Fibroblast of peridontal ligament (primary cell): ENCODE data around the gene TRPM3.
A peak's percentile ranks its signal among the peaks of the same experiment; 100 is the strongest.
"Not testable (repeated sequence)": the region's sequence is repeated elsewhere in the genome, so short reads cannot be mapped to it uniquely, and the experiment has no call there.

Source experiments
- DNase-seq: peaks from one replicate; pipeline ENCODE4 v3.0.0-alpha.2; 2010; ENCODE audit errors: extremely low read depth

Gene TRPM3

DNA sequence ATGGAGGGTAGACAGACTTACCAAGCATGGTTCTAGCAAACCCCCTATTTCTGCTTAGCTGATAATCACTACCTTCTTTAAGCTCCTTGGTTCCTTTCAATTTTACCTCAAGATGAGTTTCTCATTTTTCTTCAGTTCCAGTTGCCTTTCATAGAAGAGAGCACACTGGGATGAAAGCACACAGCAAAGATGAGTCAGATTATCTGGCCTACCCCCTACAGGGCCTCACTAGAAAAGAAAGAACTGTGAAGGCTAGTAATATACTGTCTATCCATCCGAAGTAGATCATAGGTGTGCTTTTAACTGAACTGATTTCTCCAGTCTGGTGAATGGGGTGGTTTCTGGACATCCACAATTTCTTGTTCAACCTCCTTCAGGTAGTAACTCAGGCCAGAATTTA, 122.5 kb downstream of the TRPM3 start:
- no peak for DNase-seq

DNA sequence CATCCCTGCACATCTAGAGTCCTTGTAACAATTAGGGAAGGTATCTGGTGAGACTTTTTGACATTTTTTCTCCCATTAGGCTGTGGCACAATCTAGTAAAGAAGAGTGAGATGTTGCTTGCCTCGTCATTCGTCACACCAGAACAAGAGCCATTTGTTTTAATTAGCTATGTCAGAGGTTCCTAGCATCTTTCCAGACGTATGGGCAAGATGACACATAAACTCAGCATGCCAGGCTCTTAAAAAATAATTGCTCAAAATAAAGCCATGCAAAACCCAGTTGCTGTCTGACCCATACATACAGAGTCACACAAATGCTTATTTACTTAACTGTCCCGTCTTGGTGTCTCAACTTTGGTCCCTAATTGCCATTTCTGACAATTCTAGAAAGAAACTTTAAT, 125.9 kb downstream of the TRPM3 start:
- no peak for DNase-seq

DNA sequence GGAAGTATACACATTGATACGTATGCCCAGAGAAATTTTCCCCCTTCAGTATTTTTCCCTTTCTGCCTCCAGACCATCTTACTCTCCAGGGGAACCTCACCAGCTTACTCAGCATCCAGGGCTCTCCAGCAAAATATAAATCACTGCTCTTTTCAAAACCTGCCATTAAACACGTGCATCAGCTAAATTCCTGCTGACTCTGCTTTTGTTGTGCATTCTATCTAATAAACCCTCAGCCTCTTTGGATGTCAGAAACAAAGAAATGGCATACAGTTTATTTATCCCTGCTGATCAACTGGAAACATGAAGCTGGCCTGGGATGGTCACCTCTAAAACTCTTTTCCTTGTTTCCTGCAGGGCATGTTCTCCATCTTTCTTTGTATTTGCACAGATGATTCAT, 126.8 kb downstream of the TRPM3 start:
- DNase-seq: no peak

DNA sequence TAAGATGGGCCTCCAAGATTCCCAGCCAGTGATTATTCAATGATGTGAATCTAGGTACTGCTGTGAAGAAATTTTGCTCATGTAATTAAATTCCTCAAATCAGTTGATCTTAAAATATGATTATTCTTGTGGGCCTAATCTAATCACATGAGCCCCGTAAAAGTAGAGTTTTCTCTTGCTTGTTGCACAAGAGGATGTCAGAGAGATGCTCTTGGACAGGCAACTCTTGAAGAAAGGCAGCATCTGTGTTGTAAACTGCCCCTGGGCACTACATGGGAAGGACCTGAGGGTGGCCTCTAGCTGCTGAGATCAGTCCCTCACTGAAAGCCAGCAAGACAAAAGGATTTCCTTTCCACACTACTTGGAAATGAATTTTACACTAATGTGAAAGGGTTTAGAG, 132.9 kb downstream of the TRPM3 start:
- peak; percentile 43 for DNase-seq

DNA sequence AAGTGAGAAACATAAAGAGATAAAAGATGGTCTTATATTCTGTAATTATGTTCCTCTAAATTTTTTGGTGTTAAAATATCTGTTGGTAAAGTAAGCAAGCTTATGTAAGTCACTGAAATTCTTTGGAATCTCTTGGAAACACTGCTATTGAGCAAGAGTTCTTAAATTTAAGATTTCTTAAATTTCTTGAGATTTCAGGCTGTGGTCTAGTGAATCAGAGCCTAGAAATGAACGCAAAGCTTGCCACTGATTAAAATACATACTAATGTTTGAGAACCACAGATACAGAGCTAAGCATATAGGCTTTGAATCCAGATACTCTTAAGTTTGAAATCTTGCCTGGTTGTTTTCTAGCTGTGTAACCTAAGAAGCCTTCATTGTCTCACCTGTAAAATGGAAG, 133.4 kb downstream of the TRPM3 start:
- DNase-seq: peak; percentile 96

DNA sequence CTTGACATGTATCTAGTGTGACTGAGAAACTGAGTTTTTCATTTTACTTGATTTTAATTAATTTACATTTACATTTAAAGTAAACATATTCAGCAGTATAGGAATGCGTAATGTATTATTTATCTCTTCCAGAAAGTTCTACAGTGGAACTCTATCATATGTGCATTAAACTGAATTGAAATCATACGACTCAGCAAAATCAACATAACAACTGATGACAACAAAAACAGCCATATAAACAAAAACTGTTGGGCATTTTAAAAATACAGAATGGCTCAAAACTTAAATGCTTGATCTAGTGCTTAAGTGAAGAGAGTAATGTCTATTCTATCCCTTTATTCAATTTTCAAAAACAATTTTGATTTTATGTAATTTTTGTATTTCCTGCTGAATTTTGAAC, 134.4 kb downstream of the TRPM3 start:
- DNase-seq: no peak

DNA sequence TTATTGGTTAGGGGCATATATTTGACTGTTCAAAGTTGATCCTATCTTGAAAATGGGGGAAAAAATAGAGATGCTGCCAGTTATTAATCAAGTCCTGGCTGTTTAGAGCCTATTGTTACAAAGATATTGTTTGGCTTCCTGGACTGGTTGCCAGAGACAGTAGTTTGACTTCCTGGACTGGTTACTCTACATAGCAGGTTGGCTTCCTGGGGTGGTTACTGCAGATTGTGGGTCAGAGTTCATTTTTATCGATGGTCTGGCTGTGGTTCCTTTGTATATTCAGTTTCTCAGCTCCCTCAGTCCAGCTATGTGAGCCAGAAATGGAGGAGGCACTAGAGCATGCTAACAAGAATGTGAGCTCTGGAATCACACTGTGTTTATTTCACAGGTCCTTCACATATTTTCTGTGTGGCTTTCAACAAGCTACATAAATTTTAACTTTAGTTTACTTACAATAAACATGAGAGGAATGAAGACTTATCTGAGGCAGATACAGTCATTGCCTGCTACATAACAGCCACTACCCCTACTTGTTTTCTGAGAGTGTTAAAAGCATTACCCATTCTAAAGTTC, 137.6 kb downstream of the TRPM3 start:
- peak; percentile 72 for DNase-seq

DNA sequence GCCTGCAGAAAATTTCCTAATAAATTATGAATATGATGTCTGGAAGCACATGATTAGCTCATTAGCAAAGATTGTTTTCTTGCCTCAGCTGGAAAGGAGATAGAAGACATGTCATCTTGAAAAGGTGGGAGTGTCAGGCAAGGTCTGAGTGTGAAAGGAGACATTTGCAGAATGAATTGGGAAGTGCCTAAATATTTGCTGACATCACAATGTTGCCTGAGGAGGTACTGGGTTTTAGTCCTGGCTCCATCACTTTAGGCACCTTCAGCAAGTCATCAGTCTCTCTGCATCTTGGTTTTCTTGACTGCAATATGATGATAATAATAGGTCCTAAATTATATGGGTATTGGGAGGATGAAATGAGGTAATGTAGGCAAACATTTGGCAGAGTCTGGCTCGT, 140.1 kb downstream of the TRPM3 start:
- DNase-seq: no peak

DNA sequence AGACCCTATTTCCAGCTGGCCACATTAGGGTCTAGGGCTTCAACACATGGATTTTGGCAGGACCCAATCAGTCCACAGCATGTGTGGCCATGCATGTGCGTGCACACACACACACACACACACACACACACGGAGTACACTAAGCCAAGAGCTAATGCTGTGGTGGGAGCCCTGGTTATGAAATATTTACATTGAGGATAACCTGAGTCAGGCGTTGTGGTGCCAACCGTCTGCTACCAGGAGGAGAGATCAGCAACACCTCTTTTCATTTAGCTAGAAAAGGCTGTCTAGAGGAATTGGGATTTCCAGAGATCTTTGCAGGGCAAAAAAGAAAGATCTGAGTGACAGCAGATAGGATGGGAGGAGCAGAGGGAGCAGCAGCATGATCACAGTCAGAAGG, 141.5 kb downstream of the TRPM3 start:
- peak; percentile 69 for DNase-seq

DNA sequence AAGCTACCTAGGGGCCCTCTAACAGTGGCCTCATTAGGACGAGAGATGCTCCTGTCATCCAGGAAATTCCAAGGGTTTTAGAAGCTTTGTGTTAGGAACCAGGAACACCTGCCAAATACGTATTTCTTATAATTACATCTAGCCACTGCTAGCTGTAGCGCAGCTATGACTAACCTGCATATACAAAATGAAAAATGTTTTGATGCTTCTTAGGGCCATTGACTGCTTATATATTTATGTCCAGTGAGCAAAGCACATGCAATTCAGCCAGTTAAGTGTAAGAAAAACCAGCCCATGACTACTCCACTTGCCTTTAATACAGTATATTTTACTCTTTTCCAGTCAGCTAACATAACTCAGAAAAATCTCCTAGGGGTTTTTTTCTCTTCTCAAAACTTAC, 143.3 kb downstream of the TRPM3 start:
- no peak for DNase-seq

DNA sequence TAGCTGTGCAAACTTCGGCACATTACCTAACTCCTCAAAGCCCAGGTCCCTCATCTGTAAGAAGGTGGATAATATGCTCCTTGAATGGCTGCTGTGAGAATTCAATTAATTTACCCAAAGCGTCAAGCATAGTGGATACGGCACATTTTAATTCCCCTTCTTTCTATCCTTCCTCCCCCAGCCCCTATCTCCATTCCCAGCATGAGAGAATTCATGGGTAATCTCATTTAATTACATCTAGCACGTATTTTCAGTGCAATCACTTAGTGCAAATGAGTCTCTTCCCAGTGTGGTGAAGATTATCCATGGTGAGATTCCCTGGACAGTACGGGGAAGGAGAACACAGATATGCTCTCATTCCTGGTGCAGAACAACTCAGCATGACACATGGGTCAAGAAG, 145.6 kb downstream of the TRPM3 start:
- no peak for DNase-seq

DNA sequence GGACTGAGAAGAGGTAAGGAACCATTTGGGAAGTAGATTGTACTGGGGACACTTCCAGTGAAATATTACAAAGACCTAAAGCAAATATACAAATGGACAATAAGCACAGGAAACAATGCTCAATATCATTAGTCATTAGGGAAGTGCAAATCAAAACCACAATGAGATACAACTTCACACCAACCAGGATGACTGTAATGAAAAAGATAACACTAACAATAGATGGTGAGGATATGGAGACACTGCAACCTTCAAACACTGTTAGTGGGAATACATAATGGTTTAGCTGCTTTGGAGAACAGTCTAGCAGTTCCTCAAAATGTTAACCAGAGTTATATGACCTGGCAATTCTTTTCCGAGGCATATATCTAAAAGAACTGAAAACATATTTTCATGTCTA, 149.7 kb downstream of the TRPM3 start:
- no peak for DNase-seq

DNA sequence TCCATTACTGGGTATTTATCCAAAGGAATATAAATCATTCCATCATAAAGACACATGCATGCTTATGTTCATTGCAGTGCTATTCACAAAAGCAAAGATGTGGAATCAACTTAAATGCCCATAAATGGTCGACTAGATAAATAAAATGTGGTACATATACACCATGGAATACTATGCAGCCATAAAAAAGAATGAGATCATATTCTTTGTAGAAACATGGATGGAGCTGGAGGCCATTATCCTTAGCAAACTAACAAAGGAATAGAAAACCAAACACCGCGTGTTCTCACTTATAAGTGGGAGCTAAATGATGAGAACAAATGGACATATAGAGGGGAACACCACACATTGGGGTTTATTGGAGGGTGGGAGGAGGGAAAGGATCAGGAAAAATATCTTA, 155.0 kb downstream of the TRPM3 start:
- not testable (repeated sequence) for DNase-seq

DNA sequence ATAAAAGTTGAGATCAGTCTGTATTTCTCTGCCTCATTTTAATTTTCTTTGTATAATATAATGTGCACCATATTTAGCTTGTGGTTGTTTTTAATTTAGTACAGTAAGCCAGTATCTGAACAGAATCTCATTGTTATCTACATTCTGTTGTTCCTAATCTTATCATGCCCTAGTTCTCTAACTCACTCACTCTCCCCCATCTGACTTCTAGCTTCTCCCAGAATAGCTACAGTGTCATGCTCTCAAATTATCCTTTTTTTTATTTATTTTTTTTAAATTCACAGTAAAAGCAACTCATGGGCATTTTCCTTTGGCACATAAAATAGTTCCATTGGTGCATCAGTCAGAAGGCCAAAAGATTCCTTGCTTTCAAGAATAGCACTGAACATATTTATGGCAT, 156.6 kb downstream of the TRPM3 start:
- DNase-seq: no peak

DNA sequence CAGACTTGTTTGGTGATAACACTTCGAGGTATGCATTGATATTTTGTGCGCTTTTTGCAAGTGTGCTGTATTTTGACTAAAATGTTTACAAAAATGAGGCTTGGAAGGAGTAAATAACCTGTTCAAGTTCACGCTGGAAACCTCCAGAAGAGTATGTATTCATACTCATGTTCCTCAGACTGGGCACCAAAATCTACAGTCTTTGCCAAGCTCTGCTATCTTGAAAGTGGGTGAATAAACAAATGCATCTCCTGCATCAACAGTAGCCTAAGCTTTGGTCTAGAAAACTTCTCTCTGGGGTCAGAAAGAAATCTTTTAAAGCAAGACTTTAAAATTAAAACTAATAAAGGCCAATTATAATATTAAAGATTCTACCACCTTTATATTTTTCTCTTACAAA, 157.9 kb downstream of the TRPM3 start:
- DNase-seq: no peak

DNA sequence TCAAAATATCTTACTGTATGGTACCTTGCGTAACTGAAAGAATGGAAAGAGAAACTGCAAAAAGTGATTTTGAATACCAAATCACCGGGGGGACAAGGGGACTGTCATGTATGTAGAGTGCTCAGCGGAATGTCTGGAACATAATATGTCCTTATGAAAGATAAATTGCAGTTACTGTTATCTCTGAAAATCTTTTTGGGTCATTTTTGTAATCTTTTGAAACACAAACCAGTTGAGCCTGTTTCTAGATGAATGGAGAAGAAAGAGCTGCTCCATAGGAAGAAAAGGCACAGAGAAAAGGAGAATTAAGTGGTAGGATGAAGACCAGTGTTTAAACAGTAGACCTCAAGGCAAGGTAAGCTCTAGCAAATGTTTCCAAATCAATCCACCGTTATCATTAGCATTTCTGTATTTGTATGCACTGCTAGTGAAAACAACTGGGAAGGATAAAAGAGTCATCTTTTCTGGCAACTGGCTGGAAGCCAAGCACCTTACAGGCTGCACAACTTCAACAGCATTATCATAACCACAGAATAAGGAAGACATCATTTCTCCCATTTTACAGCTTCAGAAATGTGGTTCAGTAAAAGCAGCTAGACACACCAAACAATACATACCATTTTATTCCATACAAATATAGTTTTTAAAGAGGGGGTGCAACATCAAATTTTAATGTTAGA, 158.5 kb downstream of the TRPM3 start:
- DNase-seq: no peak

DNA sequence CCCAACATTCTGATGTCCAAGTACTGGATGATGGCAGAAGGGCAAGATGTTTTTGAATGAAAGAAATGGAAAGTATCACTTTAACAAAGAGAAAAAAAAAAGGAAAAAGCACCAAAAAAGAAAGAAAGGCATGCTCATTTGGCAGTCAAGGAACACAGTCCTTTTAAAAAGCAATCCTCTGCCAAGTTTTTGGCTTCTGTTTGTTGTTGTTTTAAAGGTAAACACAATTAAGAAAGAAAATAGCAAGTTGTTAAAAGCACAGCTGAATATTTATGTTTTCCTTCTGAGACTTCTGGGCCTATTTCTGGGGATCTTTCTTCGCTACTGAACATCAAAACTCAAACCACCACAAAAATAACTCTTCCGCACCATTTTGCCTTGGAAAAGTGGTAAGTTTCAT, 162.1 kb downstream of the TRPM3 start:
- peak; percentile 21 for DNase-seq

DNA sequence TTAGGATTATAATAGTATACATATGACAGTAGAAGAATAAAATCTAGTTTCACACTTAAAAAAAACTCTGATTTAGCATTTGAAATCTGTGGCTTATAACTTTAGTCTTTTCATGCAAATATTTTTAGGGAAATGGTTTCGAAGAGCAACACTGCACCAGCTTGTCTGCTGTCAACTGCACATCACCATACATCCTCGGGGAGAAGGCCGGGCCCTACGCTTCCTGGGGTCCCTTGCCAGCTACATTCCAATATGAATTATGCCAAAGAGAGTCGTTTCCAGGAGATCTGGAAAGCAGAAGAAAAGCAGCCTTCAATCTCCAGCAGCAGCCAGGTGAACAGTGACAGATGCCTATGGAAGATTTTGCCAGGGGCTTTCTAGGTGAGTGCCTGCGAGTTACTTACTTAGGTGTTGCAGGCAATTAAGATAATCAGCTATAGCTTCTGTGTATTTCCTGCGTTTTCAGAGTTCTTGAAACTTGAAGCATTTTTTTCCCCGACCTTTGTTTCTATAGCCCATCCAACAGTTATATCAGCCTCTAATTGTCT, 166.8 kb downstream of the TRPM3 start:
- no peak for DNase-seq

DNA sequence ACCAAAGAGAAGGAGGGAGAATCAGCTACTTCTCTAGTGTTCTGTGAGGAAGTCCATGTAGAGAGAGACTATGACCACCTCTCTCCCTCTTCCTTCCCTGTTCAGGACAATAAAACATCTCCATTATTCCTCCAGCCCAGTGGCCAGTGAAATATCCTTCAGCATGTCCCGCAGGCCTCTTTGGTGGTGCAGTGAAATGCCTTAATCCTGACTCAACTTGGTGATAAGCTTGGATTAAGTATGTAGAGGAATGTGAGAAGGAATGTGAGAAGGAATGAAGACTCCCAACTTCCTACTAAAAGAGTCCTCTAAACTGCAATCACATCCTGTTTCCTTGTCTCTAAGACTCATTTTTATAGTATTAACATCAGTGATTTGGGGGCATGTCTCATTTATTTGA, 167.3 kb downstream of the TRPM3 start:
- DNase-seq: peak; percentile 88

DNA sequence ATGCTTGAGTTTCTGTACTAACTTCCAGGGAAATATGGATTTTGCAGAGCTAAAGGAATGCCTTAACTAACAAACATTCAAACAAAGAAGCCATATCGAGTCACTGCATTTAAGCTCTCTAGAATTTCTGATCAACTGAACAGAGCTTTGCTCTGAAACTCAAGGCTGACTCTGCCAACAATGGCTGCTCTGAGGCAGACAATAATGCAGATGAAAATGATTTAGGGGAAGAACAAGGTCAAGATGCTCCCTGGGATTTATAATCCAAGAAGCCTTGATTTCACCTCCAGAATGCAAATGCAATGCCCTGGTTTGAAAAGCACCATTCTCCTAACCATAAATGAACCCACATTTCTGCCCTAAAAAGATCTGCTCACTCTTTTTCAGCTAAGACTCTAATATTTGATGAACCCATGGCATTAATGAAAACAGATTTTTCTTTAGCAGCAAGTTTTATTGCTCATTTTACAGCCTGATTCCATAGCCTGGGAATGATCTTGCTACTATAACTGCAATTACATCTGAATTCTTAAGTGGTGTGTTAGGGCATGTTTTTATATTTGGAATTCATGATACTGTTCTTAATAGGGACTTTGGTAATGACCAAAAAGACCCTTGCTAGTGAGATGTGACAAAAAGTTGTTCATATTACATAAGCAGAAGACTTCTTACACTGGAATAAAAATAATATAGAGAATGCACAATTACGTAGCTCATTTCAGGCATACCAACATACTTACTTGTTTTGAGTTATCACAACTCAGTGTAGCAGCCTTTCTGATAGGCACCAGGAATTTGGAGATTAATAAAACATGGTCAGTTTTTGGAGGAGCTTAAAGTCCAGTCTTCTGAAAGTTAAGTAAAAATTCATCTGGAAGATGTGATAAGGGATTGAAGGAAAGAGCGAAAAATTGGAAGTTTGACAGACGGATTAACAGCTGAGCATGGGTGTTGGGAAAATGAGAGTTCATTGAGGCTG, 169.4 kb downstream of the TRPM3 start:
- DNase-seq: peak; percentile 13

DNA sequence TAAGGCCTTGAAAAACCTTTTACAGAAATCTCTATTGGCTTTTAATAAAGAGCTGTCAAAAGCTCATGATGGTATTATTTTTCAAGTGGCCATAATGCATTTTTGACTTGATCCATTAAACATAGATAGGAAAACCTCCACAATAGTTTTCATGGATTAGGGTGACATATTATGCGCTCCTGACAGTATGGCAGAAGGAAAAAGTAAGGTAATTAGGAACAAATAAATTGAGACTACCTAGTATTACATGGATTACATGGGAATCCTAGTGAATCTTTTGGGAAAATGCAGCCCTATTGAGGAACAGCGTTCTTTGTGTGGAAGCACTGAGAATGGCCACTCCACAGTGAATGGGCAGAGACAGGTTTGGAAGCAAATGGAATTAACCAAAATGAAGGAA, 171.2 kb downstream of the TRPM3 start:
- DNase-seq: no peak

DNA sequence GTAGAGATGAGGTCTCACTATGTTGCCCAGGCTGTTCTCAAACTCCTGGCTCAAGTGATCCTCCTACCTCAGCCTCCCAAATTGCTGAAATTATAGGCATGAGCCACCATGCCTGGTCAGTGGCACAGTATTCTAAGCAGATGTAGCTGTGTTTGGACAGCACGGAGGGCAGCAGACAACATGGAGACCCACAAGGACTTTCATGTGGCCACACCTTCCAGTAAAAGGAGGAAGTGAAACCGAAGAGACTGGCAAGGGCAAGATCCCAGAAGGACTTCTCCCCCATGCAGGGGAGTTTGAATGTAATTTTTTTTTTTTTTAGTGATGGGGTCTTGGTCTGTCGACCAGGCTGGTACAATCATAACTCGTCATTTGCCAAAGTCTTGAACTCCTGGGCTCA, 172.2 kb downstream of the TRPM3 start:
- DNase-seq: no peak

DNA sequence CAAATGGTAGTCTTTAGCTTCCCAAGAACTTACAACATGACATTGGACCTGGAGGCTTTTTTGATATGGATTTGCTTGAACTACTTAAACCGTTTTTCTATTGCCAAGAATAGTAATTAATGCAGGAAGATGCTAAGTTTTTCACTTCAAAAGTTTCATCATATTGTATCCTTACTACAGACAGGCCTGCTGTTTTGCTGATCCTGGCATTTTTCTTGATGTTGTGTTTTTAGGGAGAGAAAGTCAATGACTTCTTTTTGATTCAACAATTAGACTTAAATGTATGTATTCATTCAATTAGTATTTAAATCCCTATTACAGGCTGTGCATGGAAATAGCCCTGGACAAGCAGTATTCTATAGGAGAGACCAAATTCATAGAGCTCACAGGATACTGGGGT, 172.7 kb downstream of the TRPM3 start:
- DNase-seq: no peak
